Activated T-helper 17 cell treated with anti-CD3 and anti-CD28 coated beads, Interleukin-2, amount 50 U/mL, for 72 hours (primary cell): Measurements from ENCODE around the gene PRCC. TPM values are rescaled to one million over a fixed set of nuclear protein-coding genes. Genes with fewer than 3 reads are reported as not detected.
A peak's percentile ranks its signal among the peaks of the same experiment; 100 is the strongest.

ENCODE experiments used
- ATAC-seq: fragments of 150-1000 bp; cut with Tn5 transposase; replicated peaks from 2 replicates; pipeline ENCODE4 v1.10.0; 2021; ENCODE audit warnings: mild to moderate bottlenecking, moderate library complexity
- H3K27ac Mint-ChIP-seq: one replicate; pipeline ENCODE4 v1.8.0; 2022; ENCODE audit warnings: mixed read lengths
- H3K27me3 Mint-ChIP-seq: one replicate; pipeline ENCODE4 v1.8.0; 2022; ENCODE audit warnings: mixed read lengths
- H3K36me3 Mint-ChIP-seq: one replicate; pipeline ENCODE4 v1.8.0; 2022; ENCODE audit warnings: low read depth, mild to moderate bottlenecking, mixed read lengths
- H3K4me1 Mint-ChIP-seq: one replicate; pipeline ENCODE4 v1.8.0; 2022; ENCODE audit warnings: mixed read lengths
- H3K4me3 Mint-ChIP-seq: one replicate; pipeline ENCODE4 v1.8.0; 2022; ENCODE audit warnings: mild to moderate bottlenecking, mixed read lengths
- H3K9me3 Mint-ChIP-seq: one replicate; pipeline ENCODE4 v1.8.0; 2022; ENCODE audit warnings: mixed read lengths
- total RNA-seq, 2 donors: library from RNA; stranded (reverse); gene quantifications; one replicate each; pipeline ENCODE4 v1.2.3, GENCODE V29; 2022

The PRCC gene, protein sequence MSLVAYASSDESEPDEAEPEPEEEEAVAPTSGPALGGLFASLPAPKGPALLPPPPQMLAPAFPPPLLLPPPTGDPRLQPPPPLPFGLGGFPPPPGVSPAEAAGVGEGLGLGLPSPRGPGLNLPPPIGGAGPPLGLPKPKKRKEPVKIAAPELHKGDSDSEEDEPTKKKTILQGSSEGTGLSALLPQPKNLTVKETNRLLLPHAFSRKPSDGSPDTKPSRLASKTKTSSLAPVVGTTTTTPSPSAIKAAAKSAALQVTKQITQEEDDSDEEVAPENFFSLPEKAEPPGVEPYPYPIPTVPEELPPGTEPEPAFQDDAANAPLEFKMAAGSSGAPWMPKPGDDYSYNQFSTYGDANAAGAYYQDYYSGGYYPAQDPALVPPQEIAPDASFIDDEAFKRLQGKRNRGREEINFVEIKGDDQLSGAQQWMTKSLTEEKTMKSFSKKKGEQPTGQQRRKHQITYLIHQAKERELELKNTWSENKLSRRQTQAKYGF
- total RNA-seq = 10 to 100 TPM; 54.0 to 76.7 TPM

DNA sequence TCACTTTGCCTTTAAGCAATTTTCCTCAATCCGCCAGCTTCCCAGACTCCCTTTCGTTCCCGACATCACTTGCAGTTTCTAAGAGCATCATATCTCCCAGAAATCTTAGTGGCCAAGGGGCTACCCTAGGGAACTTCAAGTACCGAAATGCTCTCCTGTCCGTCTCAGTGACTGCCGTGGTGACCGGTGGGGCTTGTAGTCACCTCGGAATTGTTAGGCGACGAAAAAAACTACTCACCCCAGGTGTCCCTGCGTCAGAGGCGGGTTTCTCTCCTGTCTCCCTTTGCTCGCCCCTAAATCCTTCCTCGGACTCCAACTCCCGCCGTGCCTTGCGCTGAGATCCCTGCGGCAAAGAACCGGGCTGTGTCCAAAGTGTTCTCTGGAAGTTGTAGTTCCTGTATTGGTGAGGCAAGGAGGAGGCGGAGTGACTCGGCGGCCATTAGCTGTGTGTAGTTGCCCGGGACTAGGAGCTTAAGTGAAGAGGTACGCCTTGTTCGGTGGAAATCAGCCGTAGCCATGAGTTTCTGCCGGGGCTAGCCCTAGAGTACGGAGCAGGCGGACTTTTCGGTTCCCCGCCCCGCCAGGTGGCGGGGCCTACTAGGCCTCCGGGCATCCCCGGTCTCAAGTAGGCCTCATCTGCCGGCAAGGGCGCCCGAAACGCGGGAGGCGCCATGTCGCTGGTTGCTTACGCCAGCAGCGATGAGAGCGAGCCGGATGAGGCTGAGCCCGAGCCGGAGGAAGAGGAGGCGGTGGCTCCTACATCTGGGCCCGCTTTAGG lies at the start of gene PRCC:
Gene PRCC, plus strand, starts transcription at position 435 of the 778 bp plus-strand sequence. Its CDS starts 237 bp downstream, at position 672.
- H3K4me3 Mint-ChIP-seq = no peak within 1 kb of the TSS
- peaks cover 33% of the 10 kb centered on the region for H3K4me1 Mint-ChIP-seq
- peak; percentile 94 for ATAC-seq
- H3K36me3 Mint-ChIP-seq = peaks cover 40% of the 10 kb centered on the region
- no peak within 1 kb of the TSS for H3K27ac Mint-ChIP-seq
- H3K9me3 Mint-ChIP-seq = no peaks in the 10 kb centered on the region
- no peaks in the 10 kb centered on the region for H3K27me3 Mint-ChIP-seq

DNA sequence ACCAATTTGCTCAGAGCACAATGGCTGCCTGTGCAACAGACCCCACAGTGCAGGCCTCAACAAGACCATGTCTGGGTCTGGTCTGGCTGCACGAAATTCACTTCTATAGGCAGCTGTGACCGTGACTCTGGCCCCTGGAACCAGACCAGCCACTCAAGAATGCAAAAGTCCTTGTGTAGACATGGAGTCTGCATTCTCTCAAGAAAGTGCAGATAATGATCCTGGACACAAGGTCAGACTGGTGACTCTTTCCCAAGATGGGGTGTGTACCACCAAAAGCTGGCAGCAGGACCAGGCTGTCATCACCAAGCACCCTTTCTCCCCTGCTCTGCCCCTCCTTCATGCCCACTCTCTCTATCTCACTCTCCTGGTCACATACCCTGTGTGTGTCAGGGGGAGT lies 46.2 kb upstream of the PRCC start:
- Mint-ChIP-seq H3K36me3 (peaks cover 12% of the 10 kb centered on the region), H3K27me3 (no peaks in the 10 kb centered on the region), H3K9me3 (no peaks in the 10 kb centered on the region), H3K4me1 (peaks cover 16% of the 10 kb centered on the region), H3K4me3 (peak overlapping the region; percentile 41), H3K27ac (peak overlapping the region; percentile 81)
- ATAC-seq = peak; percentile 15

- no peaks in the 10 kb centered on the region for H3K9me3 Mint-ChIP-seq
- H3K4me3 Mint-ChIP-seq = peak overlapping the region; percentile 41
These were observed 45.8 kb upstream of the PRCC start for GRCh38 chr1:156721535-156721934.

DNA sequence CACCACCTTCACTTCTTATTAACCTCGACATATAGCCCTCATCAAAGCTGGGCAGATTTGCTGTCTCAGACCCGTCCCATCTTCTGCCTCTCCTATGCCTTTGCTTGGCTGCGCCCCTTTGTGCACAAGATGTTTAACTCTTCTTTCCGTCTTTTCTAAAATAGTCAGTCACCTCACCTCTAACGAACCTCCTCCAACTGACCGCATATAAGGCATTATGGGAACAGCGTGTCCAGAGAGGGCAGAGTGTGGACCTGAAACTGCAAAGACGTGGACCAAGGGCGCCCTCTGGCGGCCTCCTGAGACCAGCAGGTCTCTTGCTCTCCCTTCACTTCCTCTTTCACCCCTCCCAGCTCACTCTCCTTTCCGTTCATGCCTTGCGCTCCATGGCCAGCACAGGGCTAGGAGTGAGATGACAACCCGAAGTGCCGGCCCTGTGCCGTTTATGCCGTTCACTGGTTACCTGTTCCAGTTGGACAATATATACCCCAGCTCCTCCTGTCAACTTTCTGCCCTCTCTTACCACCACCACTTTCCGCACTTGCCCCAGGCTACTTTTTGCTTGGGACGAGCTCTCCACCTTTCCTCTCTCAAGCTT lies 41.6 kb upstream of the PRCC start:
- Mint-ChIP-seq H3K27ac (no peak overlapping the region), H3K4me1 (peaks cover 24% of the 10 kb centered on the region), H3K27me3 (no peaks in the 10 kb centered on the region), H3K4me3 (no peak overlapping the region), H3K9me3 (no peaks in the 10 kb centered on the region), H3K36me3 (no peaks in the 10 kb centered on the region)
- peak; percentile 35 for ATAC-seq

More at GRCh38 chr1:156721535-156721934, 45.8 kb upstream of the PRCC start:
- Mint-ChIP-seq H3K4me1 (peaks cover 16% of the 10 kb centered on the region), H3K36me3 (peaks cover 8% of the 10 kb centered on the region), H3K27me3 (no peaks in the 10 kb centered on the region), H3K27ac (peak overlapping the region; percentile 81)
- peak; percentile 77 for ATAC-seq

GRCh38 chr1:156726549-156727226 lies 40.6 kb upstream of the PRCC start:
- Mint-ChIP-seq H3K36me3 (no peaks in the 10 kb centered on the region), H3K9me3 (no peaks in the 10 kb centered on the region), H3K4me1 (peaks cover 27% of the 10 kb centered on the region), H3K27ac (no peak overlapping the region), H3K27me3 (no peaks in the 10 kb centered on the region), H3K4me3 (no peak overlapping the region)
- no peak for ATAC-seq

DNA sequence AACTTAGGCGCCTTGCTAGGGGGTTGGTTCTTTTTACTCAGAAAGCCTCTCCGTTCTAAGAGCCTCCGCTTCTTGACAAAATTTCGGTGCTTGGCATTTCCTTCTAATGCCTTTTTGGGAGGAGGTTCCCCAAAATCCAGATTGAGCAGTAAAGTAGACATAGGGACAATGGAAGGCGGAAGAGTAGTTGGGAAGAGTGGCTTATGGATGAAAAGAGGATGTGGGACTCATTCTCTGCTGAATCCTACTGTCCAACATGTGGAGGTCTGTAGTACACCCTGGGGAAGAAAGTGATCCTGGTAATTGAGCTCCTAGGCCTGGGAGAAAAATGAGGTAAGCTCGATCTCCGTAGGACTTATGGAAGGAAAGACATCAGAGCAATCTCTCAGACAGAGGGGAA lies 39.8 kb upstream of the PRCC start:
- Mint-ChIP-seq H3K4me3 (no peak overlapping the region), H3K36me3 (no peaks in the 10 kb centered on the region), H3K4me1 (peaks cover 27% of the 10 kb centered on the region), H3K9me3 (no peaks in the 10 kb centered on the region), H3K27ac (no peak overlapping the region), H3K27me3 (no peaks in the 10 kb centered on the region)
- ATAC-seq = no peak

GRCh38 chr1:156727926-156728598 lies 39.3 kb upstream of the PRCC start, which contains the start of gene METTL25B:
Gene METTL25B, plus strand, starts transcription at chr1:156728469. Its CDS starts 636 bp downstream, at chr1:156729105.
- H3K27me3 Mint-ChIP-seq = no peaks in the 10 kb centered on the region
- peaks cover 5% of the 10 kb centered on the region for H3K36me3 Mint-ChIP-seq
- no peak within 1 kb of the TSS for H3K27ac Mint-ChIP-seq
- peak; percentile 74 for ATAC-seq
- no peak within 1 kb of the TSS for H3K4me3 Mint-ChIP-seq
- no peaks in the 10 kb centered on the region for H3K9me3 Mint-ChIP-seq
- H3K4me1 Mint-ChIP-seq = peaks cover 27% of the 10 kb centered on the region

DNA sequence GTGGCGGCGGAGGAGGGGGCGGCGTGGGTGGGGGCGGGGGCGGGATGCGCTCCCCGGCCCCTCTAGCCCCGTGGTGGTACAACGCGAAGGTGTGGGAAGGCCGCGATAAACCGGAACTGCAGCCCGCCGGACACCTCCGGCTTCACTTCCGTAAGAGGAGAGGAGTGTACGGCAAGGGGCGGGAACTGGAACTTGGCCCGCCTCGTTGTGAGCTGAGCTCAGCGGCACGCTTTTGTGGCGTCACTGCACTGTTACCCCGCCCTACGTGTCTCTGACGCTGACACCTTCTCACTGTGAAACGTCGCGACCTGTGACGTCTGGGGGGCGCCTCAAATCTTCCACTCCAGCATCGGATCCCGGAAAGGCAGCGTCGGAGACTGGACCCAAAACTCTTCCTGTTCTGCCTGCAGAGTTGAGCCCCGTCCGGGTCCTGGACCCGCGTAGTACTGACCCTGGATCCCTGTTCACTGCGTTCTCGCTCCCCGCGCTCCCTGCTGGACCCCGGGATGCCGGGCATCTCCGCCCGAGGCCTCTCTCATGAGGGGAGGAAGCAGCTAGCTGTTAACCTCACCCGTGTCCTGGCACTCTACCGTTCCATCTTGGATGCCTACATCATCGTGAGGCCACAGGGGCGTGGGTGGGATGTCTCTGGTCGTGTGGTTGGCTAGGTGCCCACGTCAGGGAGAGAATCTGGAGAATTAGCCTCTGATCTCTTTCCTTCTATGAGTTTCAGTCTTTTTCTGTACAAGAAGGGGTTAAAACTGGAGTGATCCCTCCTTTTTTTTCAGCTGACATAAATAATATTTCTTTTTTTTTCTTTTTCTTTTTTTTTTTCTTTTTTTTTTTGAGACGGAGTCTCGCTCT lies 38.5 kb upstream of the PRCC start, which contains the start of gene ISG20L2:
Gene ISG20L2, minus strand, starts transcription at position 168 of the 864 bp plus-strand sequence. CDS start 1,114 bp downstream, outside the sequence.
- no peak within 1 kb of the TSS for H3K4me3 Mint-ChIP-seq
- no peaks in the 10 kb centered on the region for H3K9me3 Mint-ChIP-seq
- H3K4me1 Mint-ChIP-seq = peaks cover 22% of the 10 kb centered on the region

GRCh38 chr1:156733989-156734584 lies 33.2 kb upstream of the PRCC start:
- H3K4me1 Mint-ChIP-seq = peaks cover 15% of the 10 kb centered on the region
- H3K36me3 Mint-ChIP-seq = peaks cover 49% of the 10 kb centered on the region
- no peaks in the 10 kb centered on the region for H3K27me3 Mint-ChIP-seq
- no peak overlapping the region for H3K27ac Mint-ChIP-seq
- no peak for ATAC-seq
- H3K9me3 Mint-ChIP-seq = no peaks in the 10 kb centered on the region
- no peak overlapping the region for H3K4me3 Mint-ChIP-seq

More for the DNA sequence above, 38.5 kb upstream of the PRCC start, which contains the start of gene ISG20L2:
- no peak within 1 kb of the TSS for H3K27ac Mint-ChIP-seq
- no peaks in the 10 kb centered on the region for H3K27me3 Mint-ChIP-seq
- peak; percentile 95 for ATAC-seq
- H3K36me3 Mint-ChIP-seq = peaks cover 9% of the 10 kb centered on the region

GRCh38 chr1:156738407-156738806 lies 28.9 kb upstream of the PRCC start:
- peak overlapping the region; percentile 98 for H3K4me3 Mint-ChIP-seq
- H3K27ac Mint-ChIP-seq = peak overlapping the region; percentile 56
- no peaks in the 10 kb centered on the region for H3K27me3 Mint-ChIP-seq
- H3K36me3 Mint-ChIP-seq = peaks cover 79% of the 10 kb centered on the region
- H3K4me1 Mint-ChIP-seq = peaks cover 14% of the 10 kb centered on the region
- H3K9me3 Mint-ChIP-seq = no peaks in the 10 kb centered on the region
- no peak for ATAC-seq

DNA sequence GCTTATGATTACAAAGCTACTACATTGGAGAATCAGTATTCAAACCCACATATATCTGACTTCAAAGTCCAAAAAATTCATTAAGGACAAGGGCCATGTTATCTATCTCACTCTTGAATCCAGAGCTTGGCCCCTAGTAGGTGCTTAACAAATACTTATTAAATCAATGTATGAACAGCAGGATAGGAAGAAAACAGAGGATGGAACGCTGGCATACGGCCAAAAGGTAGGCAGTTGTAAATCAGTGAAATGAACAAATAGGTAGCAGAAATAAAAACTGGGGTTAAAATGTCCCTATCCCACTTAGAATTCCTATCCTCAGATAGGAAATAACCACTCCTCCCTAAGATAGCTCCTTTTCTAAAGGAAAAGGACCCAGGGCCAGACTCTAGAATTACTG lies 28.4 kb upstream of the PRCC start:
- H3K4me1 Mint-ChIP-seq = peaks cover 17% of the 10 kb centered on the region
- no peak for ATAC-seq
- H3K27ac Mint-ChIP-seq = peak overlapping the region; percentile 56
- H3K9me3 Mint-ChIP-seq = no peaks in the 10 kb centered on the region
- no peaks in the 10 kb centered on the region for H3K27me3 Mint-ChIP-seq
- H3K36me3 Mint-ChIP-seq = peaks cover 81% of the 10 kb centered on the region
- peak overlapping the region; percentile 98 for H3K4me3 Mint-ChIP-seq

GRCh38 chr1:156740237-156740740 lies 27.0 kb upstream of the PRCC start:
- Mint-ChIP-seq H3K4me1 (peaks cover 22% of the 10 kb centered on the region), H3K4me3 (peak overlapping the region; percentile 98), H3K9me3 (no peaks in the 10 kb centered on the region), H3K27ac (peak overlapping the region; percentile 88), H3K27me3 (no peaks in the 10 kb centered on the region), H3K36me3 (peaks cover 91% of the 10 kb centered on the region)
- ATAC-seq = no peak
